K562 (cell line): ENCODE results near the gene INO80. TPM values are rescaled to one million over a fixed set of nuclear protein-coding genes. Genes with fewer than 3 reads are reported as not detected.

Experiments
- ATAC-seq: fragments of 200-7000 bp; cut with Tn5 transposase; 3 replicates; pipeline ENCODE4 v1.9.1; 2020; ENCODE audit warnings: moderate library complexity
- BruUV-seq: library from RNA; stranded (reverse); fragments of 400-500 nt; replicated peaks from 2 replicates; lab custom pipeline; 2021; lab: Mats Ljungman, UMichigan
- CTCF ChIA-PET: fragments of 300-600 bp; formaldehyde crosslinking; extraction: SDS; loops from one replicate; lab custom pipeline; 2021; ENCODE audit warnings: low intra/inter-chr PET ratio; lab: Yijun Ruan, JAX
- POLR2A ChIA-PET: fragments of 300-600, 350-650 bp; sonication (Branson Sonifier 250); formaldehyde crosslinking; extraction: SDS; loops from one replicate; lab custom pipeline; 2021; ENCODE audit warnings: antibody characterized with exemption, inconsistent platforms; lab: Yijun Ruan, JAX
- DNase-seq, 4 experiments: peaks; one replicate each; pipeline versions ENCODE4 v3.0.0 to v3.0.0-alpha.2; 2011 to 2018; ENCODE audit warnings: low spot score in 3 of 4, mixed read lengths in 3 of 4; ENCODE audit errors: extremely low read depth in 1 of 4
- FAIRE-seq: peaks from 2 replicates; lab custom pipeline; 2011; peaks lifted over from hg19 to GRCh38; lab: Jason Lieb, UNC
- H2AFZ ChIP-seq: 2 replicates; pipeline ENCODE4 v1.6.0; 2011; ENCODE audit warnings: low read depth, low read length, control low read depth, inconsistent platforms
- H3K27ac ChIP-seq: fragments of 200-600 bp; 3 replicates; pipeline ENCODE4 v1.8.0; 2011; ENCODE audit warnings: low read depth, mild to moderate bottlenecking, control low read depth, inconsistent platforms, low read length, moderate library complexity, mixed read lengths; ENCODE audit errors: extremely low read depth
- H3K27me3 ChIP-seq, 2 experiments: fragments of 300-600 bp in 1 of 2; 2 replicates in 1 of 2; 3 replicates in 1 of 2; pipeline versions ENCODE4 v1.6.0 to v1.8.0; 2011; ENCODE audit warnings: inconsistent platforms in 2 of 2, low read length in 2 of 2, mild to moderate bottlenecking in 1 of 2, mixed read lengths in 1 of 2, moderate library complexity in 1 of 2; ENCODE audit not compliant: control insufficient read depth in 2 of 2, insufficient read depth in 2 of 2
- H3K36me3 ChIP-seq: fragments of 300-600 bp; 3 replicates; pipeline ENCODE4 v1.8.0; 2011; ENCODE audit warnings: mild to moderate bottlenecking, low read length, inconsistent platforms; ENCODE audit not compliant: control insufficient read depth, insufficient read depth
- H3K4me1 ChIP-seq, 2 experiments: fragments of 200-600 bp in 1 of 2; replicated peaks in 1 of 2; 2 replicates in 1 of 2; 3 replicates in 1 of 2; pipeline versions ENCODE4 v1.5.1 to v1.8.0; 2011; ENCODE audit warnings: inconsistent platforms in 2 of 2, low read length in 2 of 2, mild to moderate bottlenecking in 1 of 2, mixed read lengths in 1 of 2, moderate library complexity in 1 of 2; ENCODE audit not compliant: control insufficient read depth in 2 of 2, insufficient read depth in 2 of 2
- H3K4me2 ChIP-seq: 2 replicates; pipeline ENCODE4 v1.6.1; 2011; ENCODE audit warnings: low read length, control low read depth, inconsistent platforms, mixed read lengths; ENCODE audit not compliant: insufficient read depth
- H3K4me3 ChIP-seq: fragments of 200-600 bp; sonication (generic), shearing (Covaris generic); 2 replicates; pipeline ENCODE4 v1.5.1; 2016; ENCODE audit warnings: control low read depth, inconsistent platforms
- H3K79me2 ChIP-seq: fragments of 200-600 bp; 3 replicates; pipeline ENCODE4 v1.8.0; 2011; ENCODE audit warnings: low read length, inconsistent platforms; ENCODE audit not compliant: control insufficient read depth, insufficient read depth
- H3K9ac ChIP-seq, 2 experiments: 2 replicates each; pipeline versions ENCODE4 v1.6.0 to v1.6.1; 2011; ENCODE audit warnings: low read depth in 2 of 2, low read length in 2 of 2, control low read depth in 1 of 2, inconsistent platforms in 1 of 2, mild to moderate bottlenecking in 1 of 2, mixed read lengths in 1 of 2; ENCODE audit not compliant: insufficient read depth in 1 of 2
- H3K9me1 ChIP-seq: one replicate; pipeline ENCODE4 v1.6.0; 2011; ENCODE audit warnings: inconsistent platforms, mild to moderate bottlenecking, low read length, moderate library complexity; ENCODE audit not compliant: control insufficient read depth, insufficient read depth
- H3K9me3 ChIP-seq: replicated peaks from 2 replicates; pipeline ENCODE4 v1.5.1; 2011; ENCODE audit warnings: low read depth, low read length, inconsistent platforms; ENCODE audit not compliant: control insufficient read depth, insufficient read depth
- H4K20me1 ChIP-seq: replicated peaks from 2 replicates; pipeline ENCODE4 v1.6.1; 2011; ENCODE audit warnings: low read length, inconsistent platforms, mixed read lengths; ENCODE audit not compliant: control insufficient read depth, insufficient read depth
- CBX2 ChIP-seq: fragments of 200-600 bp; sonication (generic); IDR thresholded peaks from one replicate; pipeline ENCODE4 v1.6.1; 2012; ENCODE audit warnings: mild to moderate bottlenecking, low read length, inconsistent platforms; ENCODE audit not compliant: insufficient read depth, poor library complexity, severe bottlenecking
- CHD1 ChIP-seq: fragments of 200-600 bp; sonication (generic); IDR thresholded peaks from one replicate; pipeline ENCODE4 v1.6.1; 2012; ENCODE audit warnings: mild to moderate bottlenecking, moderate library complexity, low read length, inconsistent platforms
- HNRNPLL ChIP-seq: fragments of 200-400 bp; formaldehyde crosslinking; IDR thresholded peaks from 2 replicates; pipeline ENCODE4 v1.6.1; 2017; ENCODE audit warnings: low read length, low read depth, mild to moderate bottlenecking; ENCODE audit not compliant: poor library complexity, severe bottlenecking
- HOXB6 ChIP-seq: fragments of 250-450 bp; sonication (Bioruptor Pico); IDR thresholded peaks from 2 replicates; pipeline ENCODE4 v1.5.1; 2022; ENCODE audit warnings: mild to moderate bottlenecking, borderline replicate concordance
- JUN ChIP-seq, 2 experiments: sonication (generic) in 1 of 2; formaldehyde crosslinking in 1 of 2; IDR thresholded peaks; 2 replicates each; pipeline versions ENCODE4 v1.6.1 to v1.8.0; 2012 to 2022; ENCODE audit warnings: borderline replicate concordance in 2 of 2, mild to moderate bottlenecking in 2 of 2, improper control_type of control experiment in 1 of 2, low read depth in 1 of 2, low read length in 1 of 2, missing genetic modification reagents in 1 of 2
- NCOA4 ChIP-seq: fragments of 450-650 bp; IDR thresholded peaks from 2 replicates; pipeline ENCODE4 v1.6.1; 2018; ENCODE audit warnings: mild to moderate bottlenecking; ENCODE audit not compliant: partially characterized antibody
- NELFE ChIP-seq: IDR thresholded peaks from 2 replicates; pipeline ENCODE4 v1.6.1; 2011; ENCODE audit warnings: mild to moderate bottlenecking; ENCODE audit not compliant: insufficient read depth, insufficient read length
- POLR2G ChIP-seq: fragments of 200-400 bp; formaldehyde crosslinking; IDR thresholded peaks from 2 replicates; pipeline ENCODE4 v1.6.1; 2017; ENCODE audit warnings: low read depth, mild to moderate bottlenecking, antibody characterized with exemption, low read length, moderate library complexity
- RBFOX2 ChIP-seq: fragments of 200-400 bp; formaldehyde crosslinking; IDR thresholded peaks from 2 replicates; pipeline ENCODE4 v1.6.1; 2017; ENCODE audit warnings: low read depth, mild to moderate bottlenecking, low read length, moderate library complexity
- TEAD2 ChIP-seq: fragments of 450-650 bp; IDR thresholded peaks from 2 replicates; pipeline ENCODE4 v1.6.1; 2016; ENCODE audit warnings: missing genetic modification characterization, control low read depth, missing compliant biosample characterization
- ZBTB12 ChIP-seq: fragments of 250-450 bp; sonication (Bioruptor Pico); IDR thresholded peaks from 2 replicates; pipeline ENCODE4 v1.4.0; 2020
- ZBTB33 ChIP-seq: sonication (generic); formaldehyde crosslinking; IDR thresholded peaks from 2 replicates; pipeline ENCODE4 v1.8.1; 2023; ENCODE audit warnings: mild to moderate bottlenecking, missing genetic modification reagents
- ZC3H11A ChIP-seq: IDR thresholded peaks from 2 replicates; pipeline ENCODE4 v1.6.1; 2012; ENCODE audit warnings: low read depth, low read length, improper control_type of control experiment
- ZEB2 ChIP-seq: fragments of 450-650 bp; IDR thresholded peaks from 2 replicates; pipeline ENCODE4 v1.6.1; 2016
- ZNF431 ChIP-seq: sonication (generic); formaldehyde crosslinking; IDR thresholded peaks from 2 replicates; pipeline ENCODE4 v1.8.0; 2022; ENCODE audit warnings: mild to moderate bottlenecking, missing genetic modification reagents
- ZNF644 ChIP-seq: fragments of 200-800 bp; sonication (Bioruptor generic); IDR thresholded peaks from 2 replicates; pipeline ENCODE4 v1.6.1; 2016; ENCODE audit warnings: low read depth, missing genetic modification characterization, missing compliant biosample characterization
- WGBS: fragments of 100-300 bp; shearing (Covaris generic); methylation state at CpG from one replicate; pipeline ENCODE4 v1.1.6; 2016; ENCODE audit warnings: low coverage, mixed read lengths; ENCODE audit not compliant: insufficient coverage; ENCODE audit errors: missing lambda C conversion rate; 5-methylcytosine and 5-hydroxymethylcytosine counted together
- in situ Hi-C: fragments of 300-500 bp; cut with MboI; formaldehyde crosslinking; loops from 4 replicates; pipeline ENCODE4 v1.15.0; 2018; ENCODE audit warnings: inconsistent platforms, mixed read lengths
- intact Hi-C: fragments of 100-400 bp; cut with micrococcal nuclease; formaldehyde crosslinking; loops from 2 replicates; pipeline ENCODE4 v1.14.2; 2022
- polyA plus RNA-seq, 8 experiments: library from polyadenylated mRNA; depleted of rRNA in 4 of 8; stranded (reverse) in 5 of 8; unstranded in 3 of 8; fragments of >200 nt; fragmentation: Nextera tagmentation in 2 of 8; fragmentation: Illumina TruSeq in 1 of 8; extraction: Ambion mirVana in 2 of 8; extraction: Trizol in 1 of 8; gene quantifications; 2 replicates each; pipeline versions ENCODE4 v1.2.1 to v1.2.3, GENCODE V29; 2011 to 2014; ENCODE audit warnings: inconsistent platforms in 1 of 8, missing spikeins in 1 of 8
- total RNA-seq, 7 experiments: library from RNA; depleted of rRNA in 6 of 7; stranded (reverse); fragments of >200 nt in 6 of 7; fragmentation: Illumina TruSeq in 2 of 7; extraction: Trizol in 2 of 7; gene quantifications; 2 replicates each; pipeline versions ENCODE4 v1.2.1 to v1.2.3, GENCODE V29; 2011 to 2021; ENCODE audit warnings: low replicate concordance in 1 of 7

INO80 gene
- total and polyA plus RNA-seq, 9 of the 15 experiments (the other 6 are each of a cell fraction or from before 2014, with no cell fraction given): 1.1 to 25.7 (median 19.9) TPM

GRCh38 chr15:40959331-40960141 lies 156.5 kb downstream of the INO80 start (continued):
- TF ChIP-seq ZBTB33 (CRISPR knock-in tag) (peak; percentile 75; the same call in 1 of the 2 replicates), ZC3H11A (no peak), HNRNPLL (no peak), NCOA4 (no peak), POLR2G (peak; percentile 29; the same call in 1 of the 2 replicates), ZEB2 (no peak)

GRCh38 chr15:40958723-40959122 lies 157.4 kb downstream of the INO80 start:
- in situ Hi-C loops (no loop called here), intact Hi-C loops (no loop called here)
- peaks cover 7 to 29% of the 10 kb centered on the region in 2 experiments; a peak in 4 of 5 replicates for H3K4me1 ChIP-seq
- no peak for FAIRE-seq
- no peak overlapping the region for H3K27ac ChIP-seq
- ChIA-PET POLR2A (interaction anchor here (0.6 to 1.5 kb wide), 6 partner anchors 8 to 73 kb away, joined by 3 to 8 read pairs (median 3); no protein-coding TSS in a partner anchor), CTCF (no interaction called here)
- peaks cover 2% of the 10 kb centered on the region for H3K9me1 ChIP-seq
- H4K20me1 ChIP-seq: peaks cover 5% of the 10 kb centered on the region; the same call in 1 of the 2 replicates
- ATAC-seq: no peak
- no peak for DNase-seq
- H3K9ac ChIP-seq: no peak overlapping the region
- no peaks in the 10 kb centered on the region; the same call in 2 of the 3 replicates for H3K36me3 ChIP-seq
- H3K4me3 ChIP-seq: no peak overlapping the region
- no peak overlapping the region for H2AFZ ChIP-seq
- H3K27me3 ChIP-seq: no peaks in the 10 kb centered on the region
- WGBS: 46% methylated on average over 8 of the region's 8 CpGs
- H3K9me3 ChIP-seq: no peaks in the 10 kb centered on the region
- H3K4me2 ChIP-seq: no peak overlapping the region
- no TSS peak for BruUV-seq
- peaks cover 6% of the 10 kb centered on the region; the same call in 2 of the 3 replicates for H3K79me2 ChIP-seq
- no peak for TF ChIP-seq NELFE
- TF ChIP-seq ZNF644 (tag): no peak
- no peak for TF ChIP-seq CBX2
- TF ChIP-seq TEAD2 (tag): no peak
- TF ChIP-seq JUN (IDR thresholded peaks at IDR 0.05; ENCODE audit: borderline replicate concordance, low read depth, low read length): no peak
- no peak for TF ChIP-seq JUN (CRISPR knock-in tag; IDR thresholded peaks at IDR 0.05; ENCODE audit: borderline replicate concordance)
- TF ChIP-seq ZNF431 (CRISPR knock-in tag): no peak
- no peak for TF ChIP-seq CHD1
- TF ChIP-seq POLR2G: peak; percentile 43; the same call in 1 of the 2 replicates
- no peak for TF ChIP-seq HOXB6 (CRISPR knock-in tag)
- TF ChIP-seq ZBTB12 (CRISPR knock-in tag): no peak
- peak; percentile 47 for TF ChIP-seq RBFOX2
